ENCODE measurements around the gene BLTP1.

Gene BLTP1

DNA sequence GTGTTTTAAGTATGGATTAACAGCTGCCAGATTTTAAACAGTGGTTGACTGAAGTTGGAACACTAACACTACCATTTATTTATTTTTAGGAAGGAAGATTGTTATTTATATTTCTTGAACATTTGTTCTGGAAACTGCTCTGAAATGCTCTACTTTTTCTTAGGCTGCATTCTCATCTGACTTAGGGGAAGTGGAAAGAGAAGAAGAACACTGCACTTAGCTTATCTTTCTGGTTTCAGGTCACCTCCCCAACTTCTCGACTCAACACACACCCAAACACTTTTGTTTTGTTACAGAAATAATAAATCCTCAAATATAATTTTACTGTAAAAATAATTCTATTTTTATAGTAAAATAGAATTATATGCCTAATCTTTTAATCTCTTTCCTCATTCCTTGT, 18.6 kb downstream of the BLTP1 start:
- no peak for DNase-seq

DNA sequence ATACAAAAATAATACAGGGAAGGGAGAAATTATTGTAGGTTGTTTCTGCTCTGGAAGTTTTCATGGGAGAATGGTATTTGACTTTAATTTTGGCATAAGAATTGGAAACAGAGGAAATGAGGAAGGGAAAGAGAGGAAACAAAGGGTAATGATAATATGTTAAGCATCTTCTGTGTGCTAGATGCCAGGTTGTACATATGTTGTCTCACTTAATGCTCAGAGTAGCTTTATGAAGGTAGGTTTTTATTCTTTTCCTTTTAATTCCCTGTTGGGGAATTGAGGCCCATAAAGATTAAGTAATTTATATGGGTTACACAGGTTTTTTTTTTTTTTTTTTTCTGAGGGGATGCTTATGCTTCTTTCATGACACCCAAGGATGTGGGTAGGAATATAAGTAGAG, 19.2 kb downstream of the BLTP1 start:
- DNase-seq = no peak

DNA sequence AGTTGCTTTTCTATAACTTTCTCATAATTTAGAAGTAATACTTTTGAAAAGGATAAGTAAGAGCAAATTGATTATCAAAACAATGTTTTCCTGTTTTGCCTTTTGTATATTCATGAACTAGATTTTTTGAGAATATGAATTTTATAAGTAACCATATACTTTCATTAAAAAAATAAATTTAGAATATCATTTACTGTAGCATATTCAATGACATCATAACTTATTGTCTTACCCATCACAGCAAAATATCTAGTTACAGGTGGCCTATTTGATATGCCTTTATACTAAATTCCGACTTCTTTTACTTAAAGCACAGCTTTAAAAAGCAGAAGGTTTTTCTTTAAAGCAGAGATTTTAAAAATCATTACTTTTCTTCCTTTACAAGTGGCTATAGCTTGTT, 20.1 kb downstream of the BLTP1 start:
- no peak for DNase-seq

DNA sequence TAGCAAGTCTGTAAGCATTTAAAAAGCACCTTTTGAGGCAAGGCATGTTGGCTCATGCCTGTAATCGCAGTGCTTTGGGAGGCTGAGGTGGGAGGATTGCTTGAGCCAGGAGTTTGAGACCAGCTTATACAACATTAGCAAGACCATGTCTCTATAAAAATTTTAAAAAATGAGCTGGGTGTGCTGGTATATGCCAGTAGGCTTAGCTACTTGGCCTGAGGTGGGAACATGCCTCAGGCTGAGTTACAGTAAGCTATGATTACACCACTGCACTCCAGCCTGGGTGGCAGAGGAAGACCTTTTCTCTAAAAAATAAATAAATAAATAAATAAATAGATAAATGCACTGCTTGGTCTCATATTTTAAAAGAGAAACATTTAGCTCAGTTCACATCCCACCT, 26.8 kb downstream of the BLTP1 start:
- DNase-seq = no peak

DNA sequence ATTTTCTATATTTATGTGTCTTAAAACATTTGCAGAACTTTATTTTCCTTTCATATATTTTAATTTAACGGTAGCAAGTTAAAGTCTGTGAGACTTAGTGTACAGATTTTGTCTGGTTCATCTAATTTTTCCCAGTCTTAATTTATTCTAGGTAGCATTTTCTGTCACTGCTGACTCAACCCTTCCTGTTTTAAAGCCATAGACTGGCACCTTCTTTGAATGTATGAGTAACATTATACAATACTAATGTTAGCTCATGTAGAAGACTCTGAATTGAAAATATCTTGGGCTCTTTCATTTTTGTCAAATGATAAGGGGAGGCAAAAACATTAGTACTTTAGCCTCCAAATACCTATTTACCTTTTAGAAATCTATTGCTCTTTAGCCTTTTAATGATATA, 43.6 kb downstream of the BLTP1 start:
- no peak for DNase-seq
